ENCODE measurements around the gene SLC30A2.

SLC30A2 gene

GRCh38 chr1:26025060-26025459, 20.9 kb downstream of the SLC30A2 start:
- in situ Hi-C loops (cut with HindIII; ENCODE audit: low sequenced_read_pairs) = no loop called here

- in situ Hi-C loops (cut with HindIII; ENCODE audit: low sequenced_read_pairs) = no loop called here
Measured at GRCh38 chr1:26023826-26024225, 22.1 kb downstream of the SLC30A2 start.

- in situ Hi-C loops (cut with HindIII; ENCODE audit: low sequenced_read_pairs) = no loop called here
Measured at GRCh38 chr1:26023009-26023408, 22.9 kb downstream of the SLC30A2 start.

- in situ Hi-C loops (cut with HindIII; ENCODE audit: low sequenced_read_pairs) = no loop called here
Measured at GRCh38 chr1:26022404-26022779, 23.5 kb downstream of the SLC30A2 start.

- in situ Hi-C loops (cut with HindIII; ENCODE audit: low sequenced_read_pairs) = no loop called here
Measured at GRCh38 chr1:26021647-26022403, 24.1 kb downstream of the SLC30A2 start, which contains the start of gene EXTL1. EXTL1 (plus strand) TSS chr1:26021775; CDS start chr1:26022647, 872 bp downstream.

GRCh38 chr1:26020941-26021646, 24.8 kb downstream of the SLC30A2 start:
- in situ Hi-C loops (cut with HindIII; ENCODE audit: low sequenced_read_pairs) = no loop called here

GRCh38 chr1:26020330-26020768, 25.6 kb downstream of the SLC30A2 start:
- in situ Hi-C loops (cut with HindIII; ENCODE audit: low sequenced_read_pairs) = no loop called here

GRCh38 chr1:26019641-26020315, 26.1 kb downstream of the SLC30A2 start:
- in situ Hi-C loops (cut with HindIII; ENCODE audit: low sequenced_read_pairs) = no loop called here

- in situ Hi-C loops (cut with HindIII; ENCODE audit: low sequenced_read_pairs) = no loop called here
Measured at GRCh38 chr1:26017606-26018005, 28.3 kb downstream of the SLC30A2 start.

- in situ Hi-C loops (cut with HindIII; ENCODE audit: low sequenced_read_pairs) = no loop called here
Measured at GRCh38 chr1:26016953-26017545, 28.9 kb downstream of the SLC30A2 start.

- in situ Hi-C loops (cut with HindIII; ENCODE audit: low sequenced_read_pairs) = no loop called here
Measured at GRCh38 chr1:26016258-26016952, 29.5 kb downstream of the SLC30A2 start.

- in situ Hi-C loops (cut with HindIII; ENCODE audit: low sequenced_read_pairs) = no loop called here
Measured at GRCh38 chr1:26015358-26015757, 30.6 kb downstream of the SLC30A2 start.

- in situ Hi-C loops (cut with HindIII; ENCODE audit: low sequenced_read_pairs) = no loop called here
Measured at GRCh38 chr1:26014179-26014578, 31.7 kb downstream of the SLC30A2 start.

- in situ Hi-C loops (cut with HindIII; ENCODE audit: low sequenced_read_pairs) = no loop called here
Measured at GRCh38 chr1:26012864-26013263, 33.1 kb downstream of the SLC30A2 start.

GRCh38 chr1:26010825-26011224, 35.1 kb downstream of the SLC30A2 start:
- in situ Hi-C loops (cut with HindIII; ENCODE audit: low sequenced_read_pairs) = no loop called here

GRCh38 chr1:26009796-26010447, 36.0 kb downstream of the SLC30A2 start:
- in situ Hi-C loops (cut with HindIII; ENCODE audit: low sequenced_read_pairs) = no loop called here

- in situ Hi-C loops (cut with HindIII; ENCODE audit: low sequenced_read_pairs) = no loop called here
Measured at GRCh38 chr1:26006710-26007109, 39.2 kb downstream of the SLC30A2 start.

- in situ Hi-C loops (cut with HindIII; ENCODE audit: low sequenced_read_pairs) = no loop called here
Measured at GRCh38 chr1:26005434-26006105, 40.3 kb downstream of the SLC30A2 start.

GRCh38 chr1:26003756-26004155, 42.2 kb downstream of the SLC30A2 start:
- in situ Hi-C loops (cut with HindIII; ENCODE audit: low sequenced_read_pairs) = no loop called here

- in situ Hi-C loops (cut with HindIII; ENCODE audit: low sequenced_read_pairs) = no loop called here
Measured at GRCh38 chr1:26003262-26003661, 42.7 kb downstream of the SLC30A2 start.

All from DLD1 (cell line).